CD4-positive, alpha-beta memory T cell (primary cell): Measurements from ENCODE around the gene EIPR1. TPM values are rescaled to one million over a fixed set of nuclear protein-coding genes. Genes with fewer than 3 reads are reported as not detected.

ENCODE experiments used
- CTCF ChIA-PET: fragments of 350-600 bp; sonication (Branson Sonifier 250); formaldehyde crosslinking; loops from one replicate; lab custom pipeline; 2021; ENCODE audit warnings: inconsistent platforms; ENCODE audit not compliant: partially characterized antibody; lab: Charles Lee
- POLR2A ChIA-PET: fragments of 350-600 bp; sonication (Branson Sonifier 250); formaldehyde crosslinking; loops from one replicate; lab custom pipeline; 2021; ENCODE audit not compliant: partially characterized antibody; lab: Charles Lee
- DNase-seq, 5 donors: peaks; one replicate each; pipeline versions ENCODE4 v3.0.0 to v3.0.0-alpha.2; 2020 to 2022; ENCODE audit warnings: mixed read lengths in 1 of 5
- H3K27ac ChIP-seq: one replicate; pipeline ENCODE4 v1.7.0; 2013; ENCODE audit warnings: low read depth, low read length
- H3K27me3 ChIP-seq: 2 replicates; pipeline ENCODE4 v1.7.0; 2013; ENCODE audit warnings: mild to moderate bottlenecking, low read length, moderate library complexity; ENCODE audit not compliant: insufficient read depth
- H3K36me3 ChIP-seq: 2 replicates; pipeline ENCODE4 v1.7.0; 2013; ENCODE audit warnings: mild to moderate bottlenecking, low read length, moderate library complexity; ENCODE audit not compliant: insufficient read depth
- H3K4me1 ChIP-seq: 2 replicates; pipeline ENCODE4 v1.7.0; 2013; ENCODE audit warnings: mild to moderate bottlenecking, low read length, moderate library complexity; ENCODE audit not compliant: insufficient read depth
- H3K4me3 ChIP-seq, 2 donors: one replicate each; pipeline ENCODE4 v1.7.0; 2013; ENCODE audit warnings: low read length in 2 of 2, mild to moderate bottlenecking in 1 of 2
- H3K9me3 ChIP-seq, 2 donors: one replicate each; pipeline ENCODE4 v1.7.0; 2013; ENCODE audit warnings: low read length in 2 of 2, control low read depth in 1 of 2; ENCODE audit not compliant: control insufficient read depth in 1 of 2
- H3K27ac Mint-ChIP-seq, 7 donors: one replicate each; pipeline ENCODE4 v1.8.0; 2020 to 2021; ENCODE audit warnings: mixed read lengths in 7 of 7, mild to moderate bottlenecking in 6 of 7, inconsistent platforms in 3 of 7, moderate library complexity in 3 of 7
- H3K27me3 Mint-ChIP-seq, 2 donors: one replicate each; pipeline ENCODE4 v1.8.0; 2020 to 2021; ENCODE audit warnings: mixed read lengths in 2 of 2
- H3K36me3 Mint-ChIP-seq, 2 donors: one replicate each; pipeline ENCODE4 v1.8.0; 2020 to 2021; ENCODE audit warnings: mixed read lengths in 2 of 2, inconsistent platforms in 1 of 2, mild to moderate bottlenecking in 1 of 2
- H3K4me1 Mint-ChIP-seq, 4 donors: one replicate each; pipeline ENCODE4 v1.8.0; 2020 to 2021; ENCODE audit warnings: mixed read lengths in 4 of 4, mild to moderate bottlenecking in 1 of 4
- H3K4me3 Mint-ChIP-seq, 8 donors: one replicate each; pipeline ENCODE4 v1.8.0; 2020 to 2021; ENCODE audit warnings: mixed read lengths in 8 of 8, mild to moderate bottlenecking in 7 of 8, moderate library complexity in 6 of 8, inconsistent platforms in 3 of 8
- H3K9me3 Mint-ChIP-seq, 8 donors: one replicate each; pipeline ENCODE4 v1.8.0; 2020 to 2021; ENCODE audit warnings: mixed read lengths in 8 of 8, mild to moderate bottlenecking in 5 of 8, inconsistent platforms in 3 of 8, moderate library complexity in 1 of 8
- intact Hi-C: fragments of 100-400 bp; cut with micrococcal nuclease; formaldehyde crosslinking; loops from one replicate; pipeline ENCODE4 v1.15.1; 2023
- polyA plus RNA-seq, 2 donors: library from polyadenylated mRNA; unstranded; fragments of 300-500 nt; fragmentation: Illumina TruSeq; gene quantifications; one replicate each; pipeline ENCODE4 v1.2.3, GENCODE V29; 2021
- total RNA-seq, 2 experiments: library from RNA; stranded (reverse); gene quantifications; one replicate each; pipeline ENCODE4 v1.2.3, GENCODE V29; 2021

EIPR1 gene
- total and polyA plus RNA-seq, 4 experiments from 2014 or later = 18.2 to 48.0 (median 26.2) TPM

DNA sequence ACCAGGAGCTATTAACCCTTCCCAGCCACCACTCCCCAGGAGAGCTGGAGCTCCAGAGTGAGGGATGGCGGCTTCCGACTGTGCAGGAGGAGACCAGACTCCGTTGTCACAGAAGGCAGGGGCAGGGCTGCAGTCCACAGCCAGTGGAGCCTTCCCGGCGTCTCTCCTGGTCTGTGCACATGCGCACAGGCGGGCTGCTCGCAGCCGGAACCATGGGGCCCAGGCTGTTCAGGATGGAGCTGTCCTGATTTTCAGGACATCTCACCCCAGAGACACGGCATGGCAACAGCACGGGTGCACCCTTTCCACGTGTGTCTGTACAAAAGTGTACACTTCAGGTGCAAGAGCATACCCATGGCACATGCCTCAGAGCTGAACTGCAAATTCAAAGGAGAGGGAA lies 28.9 kb downstream of the EIPR1 start:
- H3K4me1 ChIP-seq = no peaks in the 10 kb centered on the region
- H3K36me3 ChIP-seq = peaks cover 2% of the 10 kb centered on the region
- POLR2A ChIA-PET = no interaction called here
- CTCF ChIA-PET = interaction anchor here (0.6 kb wide), 1 partner anchor 302 kb away, joined by 4 read pairs; no protein-coding TSS in a partner anchor
- Mint-ChIP-seq H3K9me3 (peaks cover 0 to 15% (median 4%) of the 10 kb centered on the region in 8 donors), H3K4me1 (peaks cover 0 to 4% (median under 1%) of the 10 kb centered on the region in 4 donors), H3K27me3 (no peaks in the 10 kb centered on the region), H3K4me3 (no peak overlapping the region), H3K27ac (no peak overlapping the region), H3K36me3 (peaks cover 51 to 64% of the 10 kb centered on the region in 2 donors)
- H3K9me3 ChIP-seq = no peaks in the 10 kb centered on the region
- intact Hi-C loops = no loop called here
- H3K4me3 ChIP-seq = no peak overlapping the region
- no peaks in the 10 kb centered on the region for H3K27me3 ChIP-seq
- H3K27ac ChIP-seq = no peak overlapping the region
- DNase-seq = no peak

DNA sequence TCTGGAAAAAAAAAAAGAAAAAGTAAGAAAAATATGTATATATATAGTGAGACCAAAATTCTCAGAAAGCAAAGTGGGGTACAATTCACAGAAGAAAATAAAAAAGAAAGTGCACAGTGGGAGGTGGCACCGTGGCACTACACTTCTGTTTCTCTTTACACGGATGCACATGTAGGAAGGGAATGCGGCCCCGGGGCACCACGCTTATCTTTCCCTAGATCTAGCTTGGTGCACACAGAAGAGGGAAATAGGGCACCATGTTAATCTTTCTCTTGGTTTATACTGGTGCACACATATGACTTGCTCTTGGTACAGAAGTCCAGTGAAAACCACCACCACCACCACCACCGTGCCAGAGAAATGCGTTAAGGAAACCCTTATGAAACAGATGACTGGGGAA lies 32.0 kb downstream of the EIPR1 start:
- intact Hi-C loops = no loop called here
- Mint-ChIP-seq H3K36me3 (peaks cover 40 to 42% of the 10 kb centered on the region in 2 donors), H3K9me3 (peaks cover 0 to 7% (median under 1%) of the 10 kb centered on the region in 8 donors), H3K4me1 (peaks cover 0 to 4% (median 2%) of the 10 kb centered on the region in 4 donors), H3K27me3 (no peaks in the 10 kb centered on the region), H3K27ac (no peak overlapping the region), H3K4me3 (no peak overlapping the region)
- Histone ChIP-seq H3K36me3 (no peaks in the 10 kb centered on the region), H3K27me3 (no peaks in the 10 kb centered on the region), H3K27ac (no peak overlapping the region), H3K4me3 (no peak overlapping the region), H3K9me3 (no peaks in the 10 kb centered on the region), H3K4me1 (no peaks in the 10 kb centered on the region)
- no peak for DNase-seq
- ChIA-PET POLR2A (no interaction called here), CTCF (no interaction called here)

DNA sequence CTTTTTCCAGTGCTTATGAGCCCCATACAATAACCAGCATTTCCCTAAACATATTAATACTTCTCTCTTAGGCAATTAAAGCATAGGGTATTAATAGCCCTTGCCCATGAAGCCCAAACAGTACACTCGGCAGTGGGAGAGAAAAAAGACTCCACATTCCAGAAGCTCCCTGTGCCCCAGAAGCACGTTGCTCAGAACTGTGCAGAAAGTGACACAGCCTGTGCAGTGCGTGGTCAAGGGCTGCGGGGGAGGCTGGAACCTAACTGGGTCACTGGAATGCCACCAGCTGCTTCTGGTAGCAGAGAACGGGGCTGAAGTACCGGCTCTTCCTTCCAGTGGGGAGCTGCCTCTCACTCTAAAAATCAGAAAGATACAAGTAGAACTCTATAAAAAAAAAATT lies 32.7 kb downstream of the EIPR1 start:
- intact Hi-C loops = no loop called here
- no peaks in the 10 kb centered on the region for H3K36me3 ChIP-seq
- DNase-seq = no peak

DNA sequence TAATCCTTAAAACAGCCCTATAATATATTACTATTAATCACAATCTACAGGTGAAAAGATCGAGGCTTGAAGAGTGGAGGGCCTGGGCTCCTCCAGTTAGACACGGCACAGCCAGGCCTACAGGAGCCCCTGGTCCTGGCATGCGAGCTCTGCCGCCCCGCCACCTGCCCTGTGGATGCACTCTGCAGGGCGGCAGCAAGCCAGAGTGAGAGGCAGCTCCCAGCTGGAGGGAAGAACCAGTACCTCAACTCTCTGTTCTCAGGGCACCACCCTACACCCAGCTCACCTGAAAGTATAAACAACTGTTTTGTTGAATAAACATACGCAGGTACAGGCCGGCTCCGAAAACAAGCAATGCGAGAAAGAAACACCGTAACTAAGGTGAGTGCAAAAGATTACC lies 34.6 kb downstream of the EIPR1 start:
- POLR2A ChIA-PET = no interaction called here
- no peaks in the 10 kb centered on the region for H3K9me3 ChIP-seq
- Mint-ChIP-seq H3K27me3 (no peaks in the 10 kb centered on the region), H3K4me1 (peaks cover 0 to 4% (median 2%) of the 10 kb centered on the region in 4 donors), H3K4me3 (no peak overlapping the region), H3K9me3 (no peaks in the 10 kb centered on the region), H3K36me3 (peaks cover 26 to 32% of the 10 kb centered on the region in 2 donors), H3K27ac (no peak overlapping the region)
- intact Hi-C loops = no loop called here
- CTCF ChIA-PET = no interaction called here
- no peak for DNase-seq
- H3K36me3 ChIP-seq = no peaks in the 10 kb centered on the region
- H3K27me3 ChIP-seq = no peaks in the 10 kb centered on the region
- H3K4me1 ChIP-seq = no peaks in the 10 kb centered on the region
- H3K4me3 ChIP-seq = no peak overlapping the region
- no peak overlapping the region for H3K27ac ChIP-seq

More for the DNA sequence above, 32.7 kb downstream of the EIPR1 start:
- no peak overlapping the region for H3K4me3 Mint-ChIP-seq
- H3K4me1 Mint-ChIP-seq = peaks cover 0 to 4% (median 2%) of the 10 kb centered on the region in 4 donors
- ChIA-PET CTCF (no interaction called here), POLR2A (no interaction called here)
- no peaks in the 10 kb centered on the region for H3K27me3 ChIP-seq
- no peak overlapping the region for H3K27ac Mint-ChIP-seq
- H3K27me3 Mint-ChIP-seq = no peaks in the 10 kb centered on the region
- no peak overlapping the region for H3K4me3 ChIP-seq
- no peaks in the 10 kb centered on the region for H3K9me3 ChIP-seq
- H3K4me1 ChIP-seq = no peaks in the 10 kb centered on the region
- H3K27ac ChIP-seq = no peak overlapping the region
- peaks cover 0 to 2% (median 0%) of the 10 kb centered on the region in 8 donors for H3K9me3 Mint-ChIP-seq
- H3K36me3 Mint-ChIP-seq = peaks cover 33 to 35% of the 10 kb centered on the region in 2 donors

DNA sequence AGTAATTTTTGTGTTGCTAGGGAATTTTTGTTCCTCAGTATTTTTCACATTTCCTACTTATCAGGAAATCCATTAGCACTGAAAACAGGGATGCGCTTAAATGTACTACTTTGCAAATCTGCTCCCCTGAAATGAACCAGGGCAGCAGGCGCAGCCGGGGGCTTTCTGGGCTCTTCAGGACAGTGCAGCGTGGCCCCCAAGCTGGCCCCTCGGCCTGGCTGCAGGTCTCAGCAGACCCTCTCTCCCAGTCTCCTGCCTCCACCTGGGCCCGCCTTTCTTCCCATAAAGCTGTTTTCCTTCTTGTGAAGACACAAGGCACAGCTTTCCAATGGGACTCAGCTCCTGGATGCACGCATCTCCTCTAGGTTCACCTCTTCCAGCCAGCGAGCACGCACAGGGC lies 35.3 kb downstream of the EIPR1 start:
- DNase-seq = no peak
- peak overlapping the region in 1 of 7 donors; percentile 72 for H3K27ac Mint-ChIP-seq
- H3K4me3 Mint-ChIP-seq = no peak overlapping the region
- H3K9me3 ChIP-seq = no peaks in the 10 kb centered on the region
- POLR2A ChIA-PET = no interaction called here
- no peaks in the 10 kb centered on the region for H3K9me3 Mint-ChIP-seq
- peaks cover 23 to 31% of the 10 kb centered on the region in 2 donors for H3K36me3 Mint-ChIP-seq
- peaks cover 0 to 2% (median 0%) of the 10 kb centered on the region in 4 donors for H3K4me1 Mint-ChIP-seq
- no peak overlapping the region for H3K4me3 ChIP-seq
- H3K27ac ChIP-seq = no peak overlapping the region
- H3K4me1 ChIP-seq = no peaks in the 10 kb centered on the region
- no peaks in the 10 kb centered on the region for H3K27me3 Mint-ChIP-seq
- intact Hi-C loops = no loop called here
- H3K27me3 ChIP-seq = no peaks in the 10 kb centered on the region
- CTCF ChIA-PET = no interaction called here
- H3K36me3 ChIP-seq = no peaks in the 10 kb centered on the region

DNA sequence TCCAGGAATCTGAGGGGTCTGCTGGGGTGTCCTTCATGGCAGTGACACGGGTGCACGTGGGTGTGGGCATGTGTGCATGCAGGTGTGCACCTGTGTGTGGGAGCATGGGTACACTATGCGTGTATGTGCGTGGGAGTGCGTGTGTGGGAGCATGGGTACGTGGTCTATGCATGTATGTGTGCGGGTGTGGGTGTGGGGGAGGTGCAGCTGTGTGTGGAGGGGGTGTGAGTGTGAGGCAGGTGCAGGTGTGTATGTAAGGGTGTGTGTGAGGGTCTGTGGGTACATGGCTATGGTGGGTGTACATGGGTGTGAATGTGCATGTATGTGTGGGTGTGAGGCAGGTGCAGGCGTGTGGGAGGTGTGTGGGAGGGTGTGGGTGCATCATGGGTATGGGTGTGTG lies 36.3 kb downstream of the EIPR1 start:
- H3K36me3 ChIP-seq = no peaks in the 10 kb centered on the region
- peaks cover 14 to 23% of the 10 kb centered on the region in 2 donors for H3K36me3 Mint-ChIP-seq
- intact Hi-C loops = no loop called here
- no peaks in the 10 kb centered on the region for H3K9me3 Mint-ChIP-seq
- H3K27ac Mint-ChIP-seq = no peak overlapping the region
- H3K27ac ChIP-seq = no peak overlapping the region
- no peak for DNase-seq
- ChIA-PET CTCF (no interaction called here), POLR2A (no interaction called here)
- no peak overlapping the region for H3K4me3 ChIP-seq
- no peak overlapping the region for H3K4me3 Mint-ChIP-seq
- no peaks in the 10 kb centered on the region for H3K9me3 ChIP-seq
- H3K4me1 ChIP-seq = no peaks in the 10 kb centered on the region
- no peaks in the 10 kb centered on the region for H3K27me3 Mint-ChIP-seq
- peaks cover 0 to 2% (median 0%) of the 10 kb centered on the region in 4 donors for H3K4me1 Mint-ChIP-seq
- H3K27me3 ChIP-seq = no peaks in the 10 kb centered on the region

DNA sequence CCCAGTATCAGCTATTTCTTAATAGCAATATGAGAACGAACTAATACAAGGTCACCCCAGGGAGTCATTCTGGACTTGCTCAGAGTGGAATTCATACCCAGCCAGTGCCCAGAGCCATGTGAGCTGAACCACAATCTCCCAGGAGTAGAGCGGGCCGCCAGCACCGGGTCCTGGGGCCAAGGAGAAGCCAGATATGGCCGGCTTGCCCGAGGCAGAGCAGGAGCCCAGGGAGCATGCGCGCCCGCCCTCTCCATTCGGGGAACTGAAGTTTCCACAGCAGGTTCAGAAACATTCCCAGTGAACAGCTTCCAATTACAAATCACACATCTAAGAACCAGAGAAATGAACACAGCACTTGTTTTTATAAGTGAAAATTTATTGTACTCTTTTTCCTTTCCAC lies 37.5 kb downstream of the EIPR1 start:
- intact Hi-C loops = no loop called here
- Mint-ChIP-seq H3K36me3 (peaks cover 20 to 32% of the 10 kb centered on the region in 2 donors), H3K9me3 (no peaks in the 10 kb centered on the region), H3K27ac (peak overlapping the region in 1 of 7 donors; percentile 57), H3K4me3 (no peak overlapping the region), H3K4me1 (peaks cover 0 to 2% (median 0%) of the 10 kb centered on the region in 4 donors), H3K27me3 (no peaks in the 10 kb centered on the region)
- no peaks in the 10 kb centered on the region for H3K4me1 ChIP-seq
- ChIA-PET CTCF (interaction anchor here (0.7 kb wide), 1 partner anchor 1112 kb away, joined by 3 read pairs; no protein-coding TSS in a partner anchor), POLR2A (no interaction called here)
- H3K36me3 ChIP-seq = peaks cover 5% of the 10 kb centered on the region
- no peaks in the 10 kb centered on the region for H3K27me3 ChIP-seq
- H3K4me3 ChIP-seq = no peak overlapping the region
- DNase-seq = no peak
- no peaks in the 10 kb centered on the region for H3K9me3 ChIP-seq
- no peak overlapping the region for H3K27ac ChIP-seq
